Caco-2 (cell line): Measurements from ENCODE around the gene PYGO2. TPM values are rescaled to one million over a fixed set of nuclear protein-coding genes. Genes with fewer than 3 reads are reported as not detected.

Experiments used
- BruUV-seq: library from RNA; stranded (reverse); fragments of 400-500 nt; replicated peaks from 2 replicates; lab custom pipeline; 2021; lab: Mats Ljungman, UMichigan
- CTCF ChIA-PET: fragments of 300-600 bp; sonication (Branson Sonifier 250); formaldehyde crosslinking; loops from one replicate; lab custom pipeline; 2022; ENCODE audit warnings: antibody characterized with exemption; lab: Charles Lee
- POLR2A ChIA-PET: fragments of 300-600 bp; sonication (Branson Sonifier 250); formaldehyde crosslinking; loops from one replicate; lab custom pipeline; 2022; ENCODE audit warnings: antibody characterized with exemption; lab: Charles Lee
- DNase-seq, 2 experiments: peaks; one replicate each; pipeline versions ENCODE4 v3.0.0 to v3.0.0-alpha.2; 2020 to 2022
- H3K27me3 ChIP-seq: replicated peaks from 2 replicates; pipeline ENCODE4 v1.6.0; 2011; ENCODE audit warnings: low read length; ENCODE audit not compliant: control insufficient read depth, insufficient read depth
- H3K36me3 ChIP-seq: 2 replicates; pipeline ENCODE4 v1.5.1; 2011; ENCODE audit warnings: low read length; ENCODE audit not compliant: control insufficient read depth, insufficient read depth
- H3K4me1 ChIP-seq: fragments of 250-450 bp; sonication (Bioruptor Pico); 2 replicates; pipeline ENCODE4 v1.5.1; 2020; ENCODE audit warnings: mild to moderate bottlenecking
- H3K4me3 ChIP-seq: 2 replicates; pipeline ENCODE4 v1.5.1; 2011; ENCODE audit warnings: low read depth, mild to moderate bottlenecking, control low read depth, low read length
- H3K9me3 ChIP-seq: fragments of 250-450 bp; sonication (Bioruptor Pico); 2 replicates; pipeline ENCODE4 v1.5.1; 2020; ENCODE audit warnings: mild to moderate bottlenecking, moderate library complexity
- H3K27ac Mint-ChIP-seq: one replicate; pipeline ENCODE4 v1.8.0; 2022; ENCODE audit warnings: mixed read lengths; ENCODE audit not compliant: unreplicated experiment
- H3K27me3 Mint-ChIP-seq: one replicate; pipeline ENCODE4 v1.8.0; 2022; ENCODE audit warnings: mixed read lengths; ENCODE audit not compliant: insufficient read depth, unreplicated experiment
- H3K36me3 Mint-ChIP-seq: one replicate; pipeline ENCODE4 v1.8.0; 2022; ENCODE audit warnings: mild to moderate bottlenecking, mixed read lengths; ENCODE audit not compliant: insufficient read depth, unreplicated experiment
- H3K4me1 Mint-ChIP-seq: one replicate; pipeline ENCODE4 v1.8.0; 2022; ENCODE audit warnings: low read depth, mixed read lengths; ENCODE audit not compliant: unreplicated experiment
- H3K4me3 Mint-ChIP-seq: one replicate; pipeline ENCODE4 v1.8.0; 2022; ENCODE audit warnings: mild to moderate bottlenecking, moderate library complexity, mixed read lengths; ENCODE audit not compliant: unreplicated experiment
- H3K9me3 Mint-ChIP-seq: one replicate; pipeline ENCODE4 v1.8.0; 2022; ENCODE audit warnings: mixed read lengths; ENCODE audit not compliant: unreplicated experiment
- intact Hi-C: fragments of 100-400 bp; cut with micrococcal nuclease; formaldehyde crosslinking; loops from one replicate; pipeline ENCODE4 v1.10.0; 2022; ENCODE audit not compliant: unreplicated experiment
- total RNA-seq: library from RNA; stranded (reverse); gene quantifications from 2 replicates; pipeline ENCODE4 v1.2.3, GENCODE V29; 2022
- TF ChIP-seq, protein P1 (sequence below), 2 experiments: fragments of 200-600 bp in 1 of 2; IDR thresholded peaks; 1 replicate in 1 of 2; 2 replicates in 1 of 2; pipeline versions ENCODE4 v1.5.1 to v1.8.0; 2011 to 2022; ENCODE audit warnings: antibody characterized with exemption in 1 of 2, control low read depth in 1 of 2, inconsistent platforms in 1 of 2, low read depth in 1 of 2, low read length in 1 of 2, mild to moderate bottlenecking in 1 of 2, moderate library complexity in 1 of 2; ENCODE audit not compliant: insufficient read depth in 1 of 2, severe bottlenecking in 1 of 2, unreplicated experiment in 1 of 2

Gene PYGO2
- total RNA-seq, 1 experiment from 2014 or later: 34.9 TPM

DNA sequence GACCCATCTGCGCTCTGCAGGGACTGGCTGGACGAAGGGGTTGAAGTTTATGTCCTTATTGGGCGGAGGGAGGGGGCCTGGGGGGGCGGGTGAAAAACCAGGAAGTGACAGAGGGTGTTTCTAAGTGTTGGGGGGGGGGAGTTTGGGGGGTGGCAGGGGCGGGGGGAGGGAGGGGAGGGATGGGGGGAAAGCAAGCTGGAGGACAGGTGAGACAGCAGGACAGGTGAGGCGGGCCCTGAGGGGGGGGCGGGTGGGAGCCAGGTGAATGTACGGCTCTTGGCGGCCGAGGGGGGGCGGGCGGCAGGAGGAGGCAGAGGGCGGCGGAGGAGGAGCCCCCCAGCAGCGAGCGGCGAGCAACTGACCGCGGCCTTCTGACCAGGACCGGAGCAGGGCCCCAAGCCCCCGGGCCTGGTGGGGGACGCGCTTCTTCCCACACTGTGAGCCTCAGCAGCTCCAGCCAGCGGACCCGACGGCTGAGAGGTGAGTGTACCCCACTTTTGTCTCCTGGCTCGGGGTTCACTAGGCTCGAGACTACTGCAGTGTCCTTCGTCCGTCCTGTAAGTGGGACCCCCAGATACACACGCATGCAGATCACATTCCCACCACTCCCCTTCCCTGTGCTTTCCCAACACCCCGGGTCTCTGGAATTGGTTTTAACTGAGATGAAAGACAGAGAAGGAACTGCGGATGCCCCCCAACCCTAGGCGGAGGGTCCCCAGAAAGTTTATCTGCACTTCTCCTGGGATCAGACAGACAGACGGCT is 41.1 kb upstream of the PYGO2 start, which contains the start of gene ZBTB7B:
ZBTB7B (plus strand) TSS at position 339 of the 763 bp plus-strand sequence. CDS start 11,859 bp downstream, outside the sequence.
- peak within 1 kb of the TSS; percentile 96 for H3K27ac Mint-ChIP-seq
- no peaks in the 10 kb centered on the region for H3K27me3 Mint-ChIP-seq
- H3K4me1 Mint-ChIP-seq: peaks cover 30% of the 10 kb centered on the region
- DNase-seq: peak; percentile 72 to 80
- H3K36me3 ChIP-seq: peaks cover 4% of the 10 kb centered on the region
- TF ChIP-seq, protein P1, sequence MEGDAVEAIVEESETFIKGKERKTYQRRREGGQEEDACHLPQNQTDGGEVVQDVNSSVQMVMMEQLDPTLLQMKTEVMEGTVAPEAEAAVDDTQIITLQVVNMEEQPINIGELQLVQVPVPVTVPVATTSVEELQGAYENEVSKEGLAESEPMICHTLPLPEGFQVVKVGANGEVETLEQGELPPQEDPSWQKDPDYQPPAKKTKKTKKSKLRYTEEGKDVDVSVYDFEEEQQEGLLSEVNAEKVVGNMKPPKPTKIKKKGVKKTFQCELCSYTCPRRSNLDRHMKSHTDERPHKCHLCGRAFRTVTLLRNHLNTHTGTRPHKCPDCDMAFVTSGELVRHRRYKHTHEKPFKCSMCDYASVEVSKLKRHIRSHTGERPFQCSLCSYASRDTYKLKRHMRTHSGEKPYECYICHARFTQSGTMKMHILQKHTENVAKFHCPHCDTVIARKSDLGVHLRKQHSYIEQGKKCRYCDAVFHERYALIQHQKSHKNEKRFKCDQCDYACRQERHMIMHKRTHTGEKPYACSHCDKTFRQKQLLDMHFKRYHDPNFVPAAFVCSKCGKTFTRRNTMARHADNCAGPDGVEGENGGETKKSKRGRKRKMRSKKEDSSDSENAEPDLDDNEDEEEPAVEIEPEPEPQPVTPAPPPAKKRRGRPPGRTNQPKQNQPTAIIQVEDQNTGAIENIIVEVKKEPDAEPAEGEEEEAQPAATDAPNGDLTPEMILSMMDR (IDR thresholded peaks at IDR 0.05; ENCODE audit: insufficient read depth in 1 of 2, low read depth in 1 of 2, low read length in 1 of 2, severe bottlenecking in 1 of 2, unreplicated experiment in 1 of 2): peak; percentile 10 to 12
- H3K4me3 ChIP-seq: peak within 1 kb of the TSS; percentile 98
- POLR2A ChIA-PET: interaction anchor here (0.5 to 2.3 kb wide), 5 partner anchors 19 to 173 kb away, joined by 3 to 7 read pairs (median 5); partner anchors contain the start of gene FLAD1
- H3K36me3 Mint-ChIP-seq: peaks cover 47% of the 10 kb centered on the region
- no peaks in the 10 kb centered on the region for H3K9me3 ChIP-seq
- no peaks in the 10 kb centered on the region for H3K9me3 Mint-ChIP-seq
- TSS peak; percentile 33 for BruUV-seq
- H3K4me1 ChIP-seq: peaks cover 32% of the 10 kb centered on the region
- intact Hi-C loops: loop anchor here (1.0 to 5.0 kb wide), 5 partner anchors 15 to 125 kb away; partner anchors contain the start of genes EFNA1 and EFNA4
- CTCF ChIA-PET: interaction anchor here (0.5 to 3.2 kb wide), 10 partner anchors 10 to 82 kb away, joined by 3 to 16 read pairs (median 3); partner anchors contain the start of genes ADAM15 and EFNA3
- no peaks in the 10 kb centered on the region for H3K27me3 ChIP-seq
- peak within 1 kb of the TSS; percentile 96 for H3K4me3 Mint-ChIP-seq

DNA sequence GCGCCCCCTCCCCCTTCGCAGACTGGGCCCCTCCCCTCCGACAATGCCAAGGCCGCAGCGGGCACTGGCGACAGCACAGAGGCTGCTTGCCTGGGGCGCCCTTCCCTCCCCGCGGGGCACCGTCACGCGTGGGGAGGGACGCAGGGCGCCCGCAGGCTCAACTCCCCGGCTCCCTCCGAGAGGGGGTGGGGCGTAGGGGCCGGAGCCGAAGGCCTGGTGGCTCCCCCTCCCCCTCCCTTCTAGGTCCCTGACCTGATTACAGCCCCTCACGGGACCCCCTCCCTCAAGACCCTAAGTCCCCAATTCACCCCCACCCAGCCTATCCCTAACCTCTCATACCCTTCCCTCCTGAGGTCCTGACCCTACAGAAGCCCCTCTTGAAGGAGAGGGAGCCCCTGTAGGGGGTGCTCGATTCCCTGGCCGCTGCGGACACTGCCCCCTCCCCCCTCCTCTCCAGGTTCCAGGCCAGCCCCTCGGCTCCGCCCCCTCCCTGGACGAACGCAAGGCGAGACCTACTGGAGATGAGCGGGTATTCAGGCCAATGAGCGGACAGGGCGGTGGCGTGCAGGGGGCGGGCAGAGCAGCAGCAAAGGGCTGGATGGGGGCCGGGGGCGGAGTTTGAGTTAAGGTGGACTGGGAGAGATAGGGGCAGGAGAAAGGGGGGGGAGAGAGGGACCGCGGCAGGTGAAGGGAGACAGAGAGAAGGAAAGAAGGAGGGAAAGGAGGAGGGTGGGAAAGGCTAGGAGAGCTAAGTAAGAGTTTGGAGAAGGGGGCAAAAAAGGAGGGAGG is 40.3 kb upstream of the PYGO2 start:
- CTCF ChIA-PET: interaction anchor here (0.6 to 3.2 kb wide), 10 partner anchors 11 to 83 kb away, joined by 3 to 16 read pairs (median 4); partner anchors contain the start of gene ADAM15
- Histone ChIP-seq H3K27me3 (no peaks in the 10 kb centered on the region), H3K9me3 (no peaks in the 10 kb centered on the region), H3K4me1 (peaks cover 25% of the 10 kb centered on the region), H3K36me3 (peaks cover 4% of the 10 kb centered on the region), H3K4me3 (peak overlapping the region; percentile 92)
- POLR2A ChIA-PET: interaction anchor here (0.5 to 2.3 kb wide), 7 partner anchors 18 to 65 kb away, joined by 3 to 7 read pairs (median 4); partner anchors contain the start of genes FLAD1 and PMVK
- Mint-ChIP-seq H3K27me3 (no peaks in the 10 kb centered on the region), H3K27ac (peak overlapping the region; percentile 96), H3K4me3 (peak overlapping the region; percentile 96), H3K9me3 (no peaks in the 10 kb centered on the region), H3K36me3 (peaks cover 44% of the 10 kb centered on the region), H3K4me1 (peaks cover 30% of the 10 kb centered on the region)
- no TSS peak for BruUV-seq
- TF ChIP-seq, protein P1 (IDR thresholded peaks at IDR 0.05; ENCODE audit: insufficient read depth in 1 of 2, low read depth in 1 of 2, low read length in 1 of 2, severe bottlenecking in 1 of 2, unreplicated experiment in 1 of 2): peak; percentile 27 to 75
- intact Hi-C loops: loop anchor here (1.0 to 5.0 kb wide), 6 partner anchors 15 to 443 kb away; partner anchors contain the start of genes EFNA1, EFNA4 and UBE2Q1
- DNase-seq: peak; percentile 100
